H1 (cell line): ENCODE measurements around the gene MYCBP2. TPM values are rescaled to one million over a fixed set of nuclear protein-coding genes. Genes with fewer than 3 reads are reported as not detected.
A peak's percentile ranks its signal among the peaks of the same experiment; 100 is the strongest.

Source experiments
- CTCF ChIA-PET: fragments of 300-600 bp; sonication (Branson Sonifier 250); formaldehyde crosslinking; loops from one replicate; lab custom pipeline; 2021; ENCODE audit not compliant: partially characterized antibody; lab: Charles Lee
- POLR2A ChIA-PET: fragments of 300-600 bp; sonication (Branson Sonifier 250); formaldehyde crosslinking; loops from one replicate; lab custom pipeline; 2021; ENCODE audit warnings: inconsistent platforms; ENCODE audit not compliant: partially characterized antibody; lab: Charles Lee
- DNase-seq, 2 experiments: peaks; one replicate each; pipeline versions ENCODE4 v3.0.0 to v3.0.0-alpha.2; 2010 to 2022; ENCODE audit warnings: low spot score in 2 of 2, low read depth in 1 of 2, mixed read lengths in 1 of 2
- FAIRE-seq: peaks from 2 replicates; lab custom pipeline; 2011; peaks lifted over from hg19 to GRCh38; lab: Jason Lieb, UNC
- H2AFZ ChIP-seq: 2 replicates; pipeline ENCODE4 v1.8.1; 2012; ENCODE audit warnings: low read length, inconsistent platforms
- H2AK5ac ChIP-seq: 2 replicates; pipeline ENCODE4 v1.6.1; 2013; ENCODE audit warnings: low read depth, low read length
- H2BK120ac ChIP-seq: replicated peaks from 2 replicates; pipeline ENCODE3; 2013; ENCODE audit warnings: low read depth, low read length, inconsistent platforms
- H2BK12ac ChIP-seq: 2 replicates; pipeline ENCODE4 v1.6.1; 2013; ENCODE audit warnings: low read depth, low read length
- H2BK15ac ChIP-seq: 2 replicates; pipeline ENCODE4 v1.6.1; 2013; ENCODE audit warnings: low read length
- H2BK20ac ChIP-seq: 2 replicates; pipeline ENCODE4 v1.6.1; 2013; ENCODE audit warnings: low read length
- H2BK5ac ChIP-seq: 2 replicates; pipeline ENCODE4 v1.6.1; 2013; ENCODE audit warnings: low read depth, low read length
- H3K14ac ChIP-seq: 2 replicates; pipeline ENCODE4 v1.6.1; 2013; ENCODE audit warnings: inconsistent platforms; ENCODE audit not compliant: insufficient read length
- H3K18ac ChIP-seq: 2 replicates; pipeline ENCODE4 v1.6.1; 2013; ENCODE audit warnings: low read length; ENCODE audit errors: extremely low read depth
- H3K23ac ChIP-seq: 2 replicates; pipeline ENCODE4 v1.6.1; 2013; ENCODE audit warnings: inconsistent platforms; ENCODE audit not compliant: insufficient read length
- H3K23me2 ChIP-seq: 2 replicates; pipeline ENCODE4 v1.6.1; 2013; ENCODE audit warnings: low read depth, low read length
- H3K27ac ChIP-seq: 2 replicates; pipeline ENCODE4 v1.6.1; 2011; ENCODE audit warnings: low read depth, low read length, inconsistent platforms
- H3K27me3 ChIP-seq, 4 experiments: replicated peaks in 1 of 4; 1 replicate in 1 of 4; 2 replicates in 3 of 4; pipeline versions ENCODE4 v1.6.1 to v1.8.1; 2011 to 2013; ENCODE audit warnings: low read length in 3 of 4, mild to moderate bottlenecking in 3 of 4, inconsistent platforms in 2 of 4, mixed read lengths in 2 of 4, moderate library complexity in 1 of 4; ENCODE audit not compliant: control insufficient read depth in 3 of 4, insufficient read depth in 3 of 4; ENCODE audit errors: extremely low read depth in 1 of 4
- H3K36me3 ChIP-seq, 4 experiments: 2 replicates each; pipeline versions ENCODE4 v1.6.1 to v1.8.1; 2011 to 2013; ENCODE audit warnings: mild to moderate bottlenecking in 4 of 4, low read length in 3 of 4, moderate library complexity in 2 of 4, control low read depth in 1 of 4, inconsistent platforms in 1 of 4; ENCODE audit not compliant: insufficient read depth in 4 of 4, control insufficient read depth in 2 of 4
- H3K4ac ChIP-seq: replicated peaks from 2 replicates; pipeline ENCODE3; 2013; ENCODE audit warnings: low read length, low read depth, mixed read lengths, inconsistent platforms; ENCODE audit not compliant: insufficient read length
- H3K4me1 ChIP-seq, 4 experiments: replicated peaks in 1 of 4; 1 replicate in 1 of 4; 2 replicates in 3 of 4; pipeline versions ENCODE4 v1.6.1 to v1.8.1; 2011 to 2013; ENCODE audit warnings: low read length in 3 of 4, inconsistent platforms in 2 of 4, mixed read lengths in 1 of 4; ENCODE audit not compliant: insufficient read depth in 4 of 4, control insufficient read depth in 3 of 4
- H3K4me2 ChIP-seq, 2 experiments: 2 replicates each; pipeline versions ENCODE4 v1.6.1 to v1.8.1; 2011 to 2013; ENCODE audit warnings: low read depth in 2 of 2, low read length in 2 of 2, control low read depth in 1 of 2, inconsistent platforms in 1 of 2, mild to moderate bottlenecking in 1 of 2; ENCODE audit not compliant: insufficient read depth in 1 of 2
- H3K4me3 ChIP-seq, 4 experiments: fragments of 200-600, 300-600 bp in 1 of 4; sonication (generic), shearing (Covaris generic), sonication (Bioruptor Twin) in 1 of 4; 2 replicates each; pipeline versions ENCODE4 v1.5.1 to v1.8.1; 2011 to 2016; ENCODE audit warnings: low read length in 4 of 4, low read depth in 3 of 4, control low read depth in 2 of 4, inconsistent platforms in 2 of 4, mild to moderate bottlenecking in 2 of 4, mixed read lengths in 1 of 4, moderate library complexity in 1 of 4; ENCODE audit not compliant: insufficient read depth in 2 of 4; ENCODE audit errors: extremely low read depth in 1 of 4
- H3K56ac ChIP-seq: replicated peaks from 2 replicates; pipeline ENCODE3; 2013; ENCODE audit warnings: low read depth, mild to moderate bottlenecking, mixed read lengths, low read length, inconsistent platforms; ENCODE audit not compliant: insufficient read length
- H3K79me1 ChIP-seq: 2 replicates; pipeline ENCODE4 v1.6.1; 2013; ENCODE audit warnings: low read depth, low read length, control low read depth
- H3K79me2 ChIP-seq, 2 experiments: 2 replicates each; pipeline versions ENCODE4 v1.6.1 to v1.8.1; 2012 to 2013; ENCODE audit warnings: low read length in 2 of 2, mild to moderate bottlenecking in 2 of 2, inconsistent platforms in 1 of 2; ENCODE audit not compliant: insufficient read depth in 2 of 2, control insufficient read depth in 1 of 2
- H3K9ac ChIP-seq, 4 experiments: replicated peaks in 1 of 4; 1 replicate in 1 of 4; 2 replicates in 3 of 4; pipeline versions ENCODE4 v1.6.1 to v1.8.1; 2011 to 2013; ENCODE audit warnings: low read depth in 3 of 4, low read length in 3 of 4, control low read depth in 2 of 4, mild to moderate bottlenecking in 2 of 4, moderate library complexity in 2 of 4, inconsistent platforms in 1 of 4; ENCODE audit errors: extremely low read depth in 1 of 4
- H3K9me3 ChIP-seq, 2 experiments: 2 replicates each; pipeline versions ENCODE4 v1.6.1 to v1.8.1; 2012 to 2013; ENCODE audit warnings: mild to moderate bottlenecking in 2 of 2, moderate library complexity in 2 of 2, control low read depth in 1 of 2, inconsistent platforms in 1 of 2, low read depth in 1 of 2, low read length in 1 of 2, mixed read lengths in 1 of 2; ENCODE audit not compliant: insufficient read depth in 2 of 2
- H4K20me1 ChIP-seq, 2 experiments: replicated peaks in 1 of 2; 2 replicates each; pipeline versions ENCODE3 to v1.8.1; 2011 to 2013; ENCODE audit warnings: inconsistent platforms in 2 of 2, low read length in 2 of 2, mild to moderate bottlenecking in 1 of 2; ENCODE audit not compliant: insufficient read depth in 2 of 2, control insufficient read depth in 1 of 2
- H4K5ac ChIP-seq: 2 replicates; pipeline ENCODE4 v1.6.1; 2013; ENCODE audit warnings: low read length, low read depth, mixed read lengths, inconsistent platforms; ENCODE audit not compliant: insufficient read length
- H4K8ac ChIP-seq: 2 replicates; pipeline ENCODE4 v1.8.0; 2013; ENCODE audit warnings: mild to moderate bottlenecking, moderate library complexity, low read length, inconsistent platforms; ENCODE audit not compliant: insufficient read depth; ENCODE audit errors: extremely low read depth
- H4K91ac ChIP-seq: replicated peaks from 2 replicates; pipeline ENCODE3; 2013; ENCODE audit warnings: low read length, mixed read lengths, inconsistent platforms; ENCODE audit not compliant: insufficient read length
- RNF2 ChIP-seq: fragments of 200-900, 300-1000 bp; sonication (generic); IDR thresholded peaks from 2 replicates; pipeline ENCODE4 v1.7.1; 2016; ENCODE audit warnings: borderline replicate concordance, low read depth, mild to moderate bottlenecking, antibody characterized with exemption, low read length; ENCODE audit not compliant: poor library complexity, severe bottlenecking; ENCODE audit errors: missing control alignments
- YY1 ChIP-seq: IDR thresholded peaks from 2 replicates; pipeline ENCODE4 v1.6.1; 2011; ENCODE audit warnings: low read depth, mild to moderate bottlenecking, low read length
- WGBS, 2 experiments: shearing (Covaris generic) in 1 of 2; methylation state at CpG; one replicate each; pipeline versions ENCODE4 v1.1.6 to v1.1.7; 2013 to 2015; ENCODE audit warnings: low lambda C conversion rate in 2 of 2, mixed read lengths in 2 of 2, inconsistent platforms in 1 of 2, low coverage in 1 of 2, missing lambda C conversion rate in 1 of 2; ENCODE audit not compliant: insufficient replicate concordance in 2 of 2, insufficient coverage in 1 of 2, insufficient read length in 1 of 2; ENCODE audit errors: extremely low coverage in 1 of 2, missing lambda C conversion rate in 1 of 2; 5-methylcytosine and 5-hydroxymethylcytosine counted together
- polyA plus RNA-seq, 7 experiments: library from polyadenylated mRNA; depleted of rRNA in 3 of 7; stranded (reverse) in 5 of 7; unstranded in 2 of 7; fragments of >200 nt in 5 of 7; fragments of 200-250 nt in 2 of 7; gene quantifications; 1 replicate in 5 of 7; 2 replicates in 1 of 7; 4 replicates in 1 of 7; pipeline versions ENCODE4 v1.2.1 to v1.2.3, GENCODE V29; 2011 to 2013; ENCODE audit warnings: missing spikeins in 2 of 7, mixed read lengths in 2 of 7
- total RNA-seq: library from RNA; stranded (reverse); fragmentation: NEBNext Ultra II Directional; extraction: Animal tissue kit (Norgen Biotek cat#: 25700); gene quantifications from 2 replicates; pipeline ENCODE4 v1.2.1, GENCODE V29; 2021
- TF ChIP-seq, protein P1 (sequence below), 3 experiments: IDR thresholded peaks; 1 replicate in 2 of 3; 2 replicates in 1 of 3; pipeline versions ENCODE4 v1.5.1 to v1.6.1; 2011; ENCODE audit warnings: low read length in 3 of 3, mild to moderate bottlenecking in 3 of 3, inconsistent platforms in 2 of 3, low read depth in 1 of 3, moderate library complexity in 1 of 3; ENCODE audit not compliant: insufficient read depth in 1 of 3; ENCODE audit errors: control extremely low read depth in 1 of 3

The MYCBP2 gene
- total and polyA plus RNA-seq, 2 of the 8 experiments (the other 6 are each of a cell fraction or from before 2014, with no cell fraction given) = 19.0 to 52.1 TPM

DNA sequence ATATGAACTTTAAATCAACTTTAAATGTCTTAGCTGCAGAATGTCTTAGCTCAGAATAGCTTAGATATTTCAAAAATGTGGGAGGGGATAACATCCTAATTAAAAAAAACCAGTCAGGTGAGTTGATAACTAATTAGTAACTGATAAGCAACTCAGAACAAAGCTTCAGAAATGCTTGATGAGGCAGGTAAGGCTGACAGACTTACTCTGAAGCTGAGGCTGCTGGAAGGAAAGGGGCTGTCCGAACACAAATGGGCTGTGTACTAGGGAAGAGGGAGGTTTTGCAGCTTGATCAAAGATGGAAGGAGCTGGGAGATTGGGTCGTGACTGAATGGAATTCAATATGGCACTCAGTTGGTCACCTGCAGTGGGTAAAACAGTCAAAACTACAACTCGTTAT is 208.8 kb downstream of the MYCBP2 start:
- no peak overlapping the region for H4K91ac ChIP-seq
- H2AK5ac ChIP-seq = no peak overlapping the region
- TF ChIP-seq, protein P1, sequence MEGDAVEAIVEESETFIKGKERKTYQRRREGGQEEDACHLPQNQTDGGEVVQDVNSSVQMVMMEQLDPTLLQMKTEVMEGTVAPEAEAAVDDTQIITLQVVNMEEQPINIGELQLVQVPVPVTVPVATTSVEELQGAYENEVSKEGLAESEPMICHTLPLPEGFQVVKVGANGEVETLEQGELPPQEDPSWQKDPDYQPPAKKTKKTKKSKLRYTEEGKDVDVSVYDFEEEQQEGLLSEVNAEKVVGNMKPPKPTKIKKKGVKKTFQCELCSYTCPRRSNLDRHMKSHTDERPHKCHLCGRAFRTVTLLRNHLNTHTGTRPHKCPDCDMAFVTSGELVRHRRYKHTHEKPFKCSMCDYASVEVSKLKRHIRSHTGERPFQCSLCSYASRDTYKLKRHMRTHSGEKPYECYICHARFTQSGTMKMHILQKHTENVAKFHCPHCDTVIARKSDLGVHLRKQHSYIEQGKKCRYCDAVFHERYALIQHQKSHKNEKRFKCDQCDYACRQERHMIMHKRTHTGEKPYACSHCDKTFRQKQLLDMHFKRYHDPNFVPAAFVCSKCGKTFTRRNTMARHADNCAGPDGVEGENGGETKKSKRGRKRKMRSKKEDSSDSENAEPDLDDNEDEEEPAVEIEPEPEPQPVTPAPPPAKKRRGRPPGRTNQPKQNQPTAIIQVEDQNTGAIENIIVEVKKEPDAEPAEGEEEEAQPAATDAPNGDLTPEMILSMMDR (IDR thresholded peaks at IDR 0.05; ENCODE audit: control extremely low read depth in 1 of 3, insufficient read depth in 1 of 3, low read depth in 1 of 3, low read length in 3 of 3) = no peak
- TF ChIP-seq YY1 = peak; percentile 44; the same call in 1 of the 2 replicates
- TF ChIP-seq RNF2 = no peak
- TF ChIP-seq, all 59 proteins: peak for 1
- FAIRE-seq = peak; percentile 77
- Histone ChIP-seq H2AFZ (no peak overlapping the region), H3K14ac (no peak overlapping the region), H4K5ac (no peak overlapping the region), H4K8ac (no peak overlapping the region; the same call in 1 of the 2 replicates), H3K23ac (no peak overlapping the region), H3K23me2 (no peaks in the 10 kb centered on the region), H3K27ac (no peak overlapping the region), H4K20me1 (no peaks in the 10 kb centered on the region), H2BK20ac (no peak overlapping the region), H3K36me3 (no peaks in the 10 kb centered on the region), H2BK12ac (0 out of 2 replicates have a peak overlapping the region, but pooled peaks have one; percentile 35), H3K18ac (no peak overlapping the region; the same call in 1 of the 2 replicates), H3K4me1 (peaks cover 0 to 7% (median 2%) of the 10 kb centered on the region in 4 experiments; a peak in 4 of 7 replicates), H2BK5ac (peak overlapping the region; percentile 77; the same call in 1 of the 2 replicates), H3K9me3 (no peaks in the 10 kb centered on the region), H3K4me3 (peak overlapping the region in 1 of 4 experiments; percentile 7; a peak in 1 of 8 replicates), H3K4ac (no peak overlapping the region), H3K9ac (no peak overlapping the region; a peak in 1 of 7 replicates), H2BK15ac (no peak overlapping the region), H3K27me3 (no peaks in the 10 kb centered on the region), H3K79me2 (no peaks in the 10 kb centered on the region), H3K79me1 (no peaks in the 10 kb centered on the region), H3K56ac (no peak overlapping the region), H2BK120ac (no peak overlapping the region), H3K4me2 (peak overlapping the region; percentile 1 to 44; a peak in 2 of 4 replicates)
- no peak for DNase-seq
- CTCF ChIA-PET = interaction anchor here (0.5 kb wide), 1 partner anchor 102 kb away, joined by 4 read pairs; no protein-coding TSS in a partner anchor
- 71% methylated on average over 3 of the region's 3 CpGs; no CpG with 5 or more reads in 1 of the 2 experiments for WGBS, 2 experiments
- POLR2A ChIA-PET = no interaction called here
